Endothelial cell of hepatic sinusoid (primary cell): Measurements from ENCODE around the gene PRIM2.
"Not testable (repeated sequence)": the region's sequence is repeated elsewhere in the genome, so short reads cannot be mapped to it uniquely, and the experiment has no call there.

Experiments used
- in situ Hi-C: cut with HindIII; loops from 2 replicates; pipeline ENCODE4 v1.10.0; 2017; ENCODE audit warnings: low sequenced_read_pairs

PRIM2 gene

DNA sequence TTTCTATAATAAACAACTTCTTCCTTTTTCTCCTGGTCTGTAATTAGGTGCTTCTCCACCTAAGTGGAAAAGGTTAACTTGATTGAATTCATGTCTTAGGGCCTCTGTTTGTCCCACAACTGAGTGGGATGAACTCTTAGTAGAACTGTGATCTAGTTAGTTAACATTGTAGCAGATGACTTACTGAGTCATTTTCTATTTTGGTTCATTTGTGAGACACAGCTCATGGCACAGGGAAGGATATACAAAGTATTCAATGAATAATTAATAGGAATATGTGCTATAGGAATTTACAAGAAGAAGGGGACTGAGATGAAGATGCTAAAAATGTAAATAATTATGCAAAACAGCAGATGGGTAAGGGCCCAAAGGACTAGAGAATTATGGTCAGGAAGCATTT is 124.7 kb downstream of the PRIM2 start:
- in situ Hi-C loops = not testable (repeated sequence)

GRCh38 chr6:57443181-57443580 is 125.8 kb downstream of the PRIM2 start:
- in situ Hi-C loops = not testable (repeated sequence)

DNA sequence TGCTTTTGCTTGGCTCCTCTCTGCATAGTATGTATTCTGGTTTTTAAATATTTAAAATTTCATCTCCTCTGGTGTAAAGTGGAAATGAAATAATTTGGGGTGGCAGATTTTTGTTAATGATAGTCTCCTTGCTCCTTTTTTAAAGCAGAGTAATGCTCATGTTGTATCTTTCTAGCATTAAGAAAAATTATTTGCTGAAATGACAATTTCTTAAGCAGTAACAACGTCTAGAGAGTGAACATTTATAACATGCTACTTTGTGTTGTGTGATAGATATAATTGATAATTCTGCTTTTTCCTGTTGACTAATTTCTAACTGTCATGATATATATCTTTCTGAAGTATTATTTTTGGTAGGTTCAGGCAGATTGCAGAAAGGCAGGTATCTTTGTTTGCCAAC is 127.4 kb downstream of the PRIM2 start:
- in situ Hi-C loops = not testable (repeated sequence)

- in situ Hi-C loops = not testable (repeated sequence)
These were observed 127.9 kb downstream of the PRIM2 start for GRCh38 chr6:57445379-57445778.

DNA sequence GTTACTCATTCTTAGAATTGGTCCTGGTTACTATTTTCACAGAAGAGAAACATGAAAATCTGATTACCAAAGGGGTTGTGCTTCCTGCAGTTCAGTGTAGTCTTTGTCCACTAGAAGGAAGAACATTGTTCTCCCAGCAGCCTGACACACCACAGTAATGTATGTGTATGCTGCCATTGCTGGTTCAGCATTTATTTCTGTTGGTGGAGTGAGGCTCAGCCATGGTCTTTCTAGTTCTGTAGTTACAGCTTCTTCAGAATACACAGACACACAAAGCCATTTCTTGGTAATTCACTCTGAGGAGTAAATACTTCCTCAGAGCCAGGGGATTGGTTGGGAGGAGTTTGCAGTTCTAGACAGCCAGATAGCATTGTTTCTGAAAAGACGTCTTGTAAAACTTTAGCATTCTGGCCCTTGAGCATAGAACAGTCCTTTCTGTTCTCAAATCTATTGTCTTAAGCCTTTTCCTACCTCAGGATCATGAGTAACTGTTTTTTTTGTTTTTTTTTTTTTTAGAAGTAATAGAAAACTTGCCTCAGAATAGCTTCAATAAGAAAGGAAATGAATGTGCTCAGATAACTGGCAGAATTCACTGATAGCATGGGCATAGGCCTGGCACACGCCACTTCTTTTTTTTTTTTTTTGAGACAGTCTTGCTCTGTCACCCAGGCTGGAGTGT is 128.5 kb downstream of the PRIM2 start:
- in situ Hi-C loops = not testable (repeated sequence)

DNA sequence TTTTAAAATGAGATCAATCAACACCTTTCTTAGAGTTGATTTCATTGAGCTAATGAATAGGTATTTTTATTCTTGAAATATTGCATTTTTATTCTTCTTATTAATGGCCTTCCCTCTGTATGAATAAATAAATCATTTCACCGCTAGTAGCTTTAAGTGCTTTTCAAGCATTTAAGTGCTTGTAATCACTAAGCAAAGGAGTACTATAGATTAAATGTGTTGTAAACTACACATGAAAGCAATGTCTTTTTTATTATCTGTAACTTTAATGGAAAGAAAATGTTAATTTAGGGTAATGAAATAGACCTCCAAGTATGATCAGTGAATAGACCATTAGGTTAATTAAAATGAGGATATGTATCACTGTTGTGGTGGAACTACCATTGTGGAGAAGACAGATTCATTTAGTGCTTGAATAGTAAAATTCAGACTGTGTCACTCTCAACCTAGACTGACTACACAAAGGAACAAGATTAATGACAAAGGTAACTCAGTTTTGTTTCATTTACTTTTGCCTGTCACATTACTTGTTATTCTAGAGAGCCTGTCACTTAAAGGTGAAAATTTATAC is 132.2 kb downstream of the PRIM2 start:
- in situ Hi-C loops = not testable (repeated sequence)

DNA sequence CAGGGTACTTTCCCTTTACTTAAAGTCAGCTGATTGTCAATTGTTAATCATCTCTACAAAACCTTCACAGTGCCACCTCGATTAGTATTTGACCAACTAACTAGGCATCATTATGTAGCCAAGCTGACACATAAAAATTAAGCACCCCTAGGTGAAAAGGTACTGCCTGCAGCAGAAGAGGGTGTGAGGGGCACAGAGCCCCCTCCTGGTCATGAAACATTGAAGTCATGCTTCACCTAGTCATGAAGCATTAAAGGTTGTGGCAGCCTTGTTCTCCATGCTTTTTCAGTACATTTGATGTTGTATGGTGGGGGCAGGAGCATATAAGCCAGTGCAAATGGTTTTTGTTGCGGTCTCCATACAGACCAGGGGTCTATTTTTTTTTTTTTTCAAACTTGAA is 142.4 kb downstream of the PRIM2 start:
- in situ Hi-C loops = not testable (repeated sequence)

DNA sequence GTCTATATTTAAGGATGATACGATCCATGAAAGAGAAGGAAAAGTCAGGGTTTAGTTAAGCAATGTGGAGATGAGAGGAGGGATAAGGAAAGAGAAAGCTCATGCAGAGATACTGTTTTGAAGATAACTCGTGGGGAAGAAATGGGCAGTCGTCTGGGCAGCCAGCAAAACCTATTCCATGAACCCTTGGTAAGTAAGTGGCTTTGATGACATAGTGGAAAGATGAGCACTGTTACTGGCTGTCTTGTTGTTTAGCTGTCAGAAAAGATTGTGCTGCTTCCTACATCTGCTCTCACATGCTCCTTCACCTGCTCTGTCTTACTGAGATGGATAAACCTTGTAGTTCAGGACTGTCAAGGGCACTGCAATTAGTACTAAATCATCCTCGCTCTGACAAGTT is 143.6 kb downstream of the PRIM2 start:
- in situ Hi-C loops = not testable (repeated sequence)

DNA sequence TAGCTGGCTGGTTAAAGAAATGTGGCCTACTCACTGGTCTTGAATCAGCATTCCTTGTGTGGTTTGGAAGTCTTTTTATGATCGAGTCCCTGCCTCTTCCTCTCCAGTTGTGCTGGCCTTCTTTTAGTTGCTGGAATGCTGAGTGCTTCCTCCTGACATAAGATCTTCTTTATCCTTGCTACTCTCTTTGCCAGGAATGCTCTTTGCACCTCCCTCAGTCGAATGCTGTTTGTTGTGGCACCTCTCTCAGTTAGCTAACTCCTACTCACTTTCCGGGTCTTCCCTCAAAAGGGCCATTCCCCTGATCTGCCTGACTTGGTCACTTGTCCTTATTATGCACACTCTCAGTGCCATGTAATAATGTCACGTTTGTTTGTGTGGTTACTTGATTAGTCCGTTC is 146.4 kb downstream of the PRIM2 start:
- in situ Hi-C loops = not testable (repeated sequence)

- in situ Hi-C loops = not testable (repeated sequence)
These were observed 148.5 kb downstream of the PRIM2 start for GRCh38 chr6:57465968-57466367.

DNA sequence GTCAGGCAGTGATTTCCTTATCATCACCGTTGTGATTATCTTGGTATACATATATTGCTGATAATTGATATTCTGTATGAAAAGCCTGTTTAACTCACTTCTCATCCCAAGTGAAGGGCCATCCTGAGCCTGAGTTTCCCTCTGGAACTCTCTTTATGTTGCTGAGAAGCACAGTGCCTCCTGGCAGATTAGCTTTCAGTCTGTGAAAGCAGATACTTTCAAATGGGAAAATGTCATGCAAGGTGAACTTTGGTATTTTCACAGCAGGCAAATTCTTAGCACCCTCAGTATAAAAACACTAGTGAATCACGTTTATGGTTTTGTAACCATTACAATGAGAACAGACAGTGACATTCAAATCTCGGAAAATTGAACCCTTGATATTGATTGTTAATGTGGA is 151.6 kb downstream of the PRIM2 start:
- in situ Hi-C loops = no loop called here

- in situ Hi-C loops = not testable (repeated sequence)
These were observed 152.7 kb downstream of the PRIM2 start for GRCh38 chr6:57470148-57470547.

DNA sequence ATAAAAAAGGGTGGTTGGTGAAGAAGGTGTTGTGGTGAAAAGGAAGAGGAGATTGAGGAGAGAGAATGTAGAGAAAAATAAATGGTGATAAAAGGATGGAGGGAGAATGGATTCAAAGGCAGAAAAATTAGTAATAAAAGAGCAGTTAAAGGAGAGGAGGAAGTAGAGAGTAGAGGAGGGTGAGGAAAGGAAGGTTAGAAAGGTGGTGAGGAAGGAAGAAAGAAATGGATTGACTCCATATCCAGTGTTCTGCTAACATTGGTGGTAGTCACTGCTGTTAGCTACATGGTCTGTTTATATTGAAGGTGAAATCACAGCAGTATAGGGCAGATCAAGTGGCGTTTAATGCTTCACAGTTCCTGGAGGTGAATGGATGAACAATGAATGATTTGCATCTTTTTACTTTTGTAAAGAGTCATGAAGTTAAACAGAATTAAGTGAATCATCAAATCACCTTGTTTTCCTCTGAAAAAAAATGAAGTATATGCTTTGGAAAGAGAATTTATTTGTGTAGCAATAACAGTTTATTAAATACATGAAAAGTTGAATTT is 154.0 kb downstream of the PRIM2 start:
- in situ Hi-C loops = not testable (repeated sequence)

- in situ Hi-C loops = not testable (repeated sequence)
These were observed 155.5 kb downstream of the PRIM2 start for GRCh38 chr6:57472861-57473362.

DNA sequence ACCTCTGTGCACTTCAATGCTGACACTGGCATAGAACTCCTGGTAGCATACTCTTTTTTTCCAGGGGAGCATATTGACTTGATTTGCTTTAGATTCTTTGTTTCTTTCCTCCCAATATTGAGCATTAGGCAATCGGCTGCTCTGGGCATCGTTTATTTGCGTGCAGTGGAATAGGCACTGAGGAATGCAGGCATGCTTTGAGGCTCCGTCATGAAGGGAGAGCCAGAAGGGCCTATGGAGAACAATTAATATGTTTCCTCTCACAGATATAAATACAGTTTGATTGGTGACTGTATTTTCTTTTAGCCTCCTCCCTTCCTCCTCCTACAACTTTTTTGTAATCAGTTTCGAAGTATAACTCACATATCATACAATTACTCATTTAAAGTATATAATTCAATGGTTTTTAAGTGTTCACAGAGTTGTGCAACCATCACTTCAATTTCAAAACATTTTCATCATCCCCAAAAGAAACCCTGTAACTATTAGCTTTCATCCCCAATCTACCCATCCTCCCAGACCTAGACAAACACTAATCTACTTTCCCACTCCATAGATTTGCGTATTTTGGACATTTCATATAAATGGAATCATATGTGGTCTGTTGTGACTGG is 157.5 kb downstream of the PRIM2 start:
- in situ Hi-C loops = not testable (repeated sequence)

GRCh38 chr6:57475656-57476055 is 158.2 kb downstream of the PRIM2 start:
- in situ Hi-C loops = not testable (repeated sequence)

DNA sequence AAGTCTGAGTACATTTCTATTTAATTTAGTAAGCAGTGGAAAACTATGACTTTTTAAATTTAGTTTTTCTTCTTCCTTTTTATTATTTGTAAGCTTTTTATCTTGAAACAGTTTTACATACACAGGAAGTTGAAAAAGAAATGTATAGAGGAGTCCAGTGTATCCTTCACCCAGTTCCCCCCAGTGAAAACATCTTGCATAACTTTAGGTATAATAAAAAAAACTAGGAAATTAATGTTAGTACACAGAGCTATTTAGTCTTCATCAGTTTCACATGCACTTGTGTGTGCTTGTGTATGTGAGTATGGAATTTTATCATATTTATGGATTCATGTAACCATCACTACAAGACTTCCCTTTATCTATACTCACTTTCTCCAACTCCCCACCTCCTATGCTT is 162.8 kb downstream of the PRIM2 start:
- in situ Hi-C loops = not testable (repeated sequence)

DNA sequence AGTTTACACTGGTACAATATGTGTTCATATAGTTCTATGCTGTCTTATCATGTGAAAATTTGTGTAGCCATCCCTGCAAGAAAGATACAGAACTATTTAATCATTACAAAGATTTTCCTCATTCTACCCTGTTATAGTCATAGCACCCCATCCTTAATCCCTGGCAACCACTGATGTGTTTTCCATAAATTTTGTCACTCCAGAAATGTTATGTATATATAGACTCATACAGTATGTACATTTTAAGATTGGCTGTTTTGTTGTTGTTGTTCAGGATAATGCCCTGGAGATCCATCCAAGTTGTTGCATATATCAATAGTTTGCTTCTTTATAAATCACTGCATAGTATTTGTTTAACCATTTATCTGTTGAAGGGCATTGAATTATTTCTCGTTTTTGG is 163.7 kb downstream of the PRIM2 start:
- in situ Hi-C loops = not testable (repeated sequence)

DNA sequence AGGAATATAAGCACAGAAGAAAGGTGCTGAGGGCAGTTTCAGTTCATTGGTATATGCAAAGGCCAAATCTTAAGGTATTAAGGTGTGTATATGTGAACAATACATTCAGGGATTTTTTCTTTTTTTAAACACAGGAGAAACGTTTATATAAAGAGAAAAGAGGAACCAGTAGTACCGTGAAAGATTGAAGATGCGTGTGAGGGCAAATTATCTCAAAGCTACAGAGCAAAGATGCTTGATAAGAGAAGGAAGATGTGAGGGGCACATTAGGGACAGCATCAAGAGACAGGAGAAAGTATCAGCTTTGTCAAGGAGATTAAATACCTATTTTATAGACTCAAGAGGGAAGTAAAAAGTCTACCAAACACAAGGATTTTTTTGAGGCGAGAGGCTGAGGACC is 165.0 kb downstream of the PRIM2 start:
- in situ Hi-C loops = not testable (repeated sequence)

DNA sequence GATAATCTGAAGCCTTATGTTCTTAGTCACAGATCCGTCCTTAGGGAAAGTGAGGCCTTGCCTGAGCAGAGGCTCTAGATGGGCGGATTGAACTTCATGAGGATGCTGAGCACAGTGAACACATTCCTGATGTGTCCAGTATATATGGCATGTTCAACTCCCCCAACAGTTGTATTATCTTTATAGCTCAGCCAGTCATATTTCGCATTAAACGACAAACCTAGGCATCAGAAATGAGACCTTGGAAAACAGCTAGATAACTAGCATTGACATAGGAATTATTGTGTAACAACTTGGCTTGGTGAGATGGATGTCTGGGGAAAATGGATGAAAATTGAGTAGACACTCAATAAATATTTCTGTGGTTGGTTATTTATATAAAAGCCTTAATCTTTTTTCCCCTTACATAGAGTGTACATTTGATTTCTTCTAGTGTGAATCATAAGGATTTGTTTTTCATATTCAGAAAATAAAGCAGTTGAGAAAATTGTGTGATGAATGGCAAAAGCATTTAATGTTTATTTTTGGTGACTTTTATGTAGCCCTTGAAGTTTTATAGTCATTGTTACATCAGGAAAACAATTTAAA is 169.2 kb downstream of the PRIM2 start:
- in situ Hi-C loops = not testable (repeated sequence)

DNA sequence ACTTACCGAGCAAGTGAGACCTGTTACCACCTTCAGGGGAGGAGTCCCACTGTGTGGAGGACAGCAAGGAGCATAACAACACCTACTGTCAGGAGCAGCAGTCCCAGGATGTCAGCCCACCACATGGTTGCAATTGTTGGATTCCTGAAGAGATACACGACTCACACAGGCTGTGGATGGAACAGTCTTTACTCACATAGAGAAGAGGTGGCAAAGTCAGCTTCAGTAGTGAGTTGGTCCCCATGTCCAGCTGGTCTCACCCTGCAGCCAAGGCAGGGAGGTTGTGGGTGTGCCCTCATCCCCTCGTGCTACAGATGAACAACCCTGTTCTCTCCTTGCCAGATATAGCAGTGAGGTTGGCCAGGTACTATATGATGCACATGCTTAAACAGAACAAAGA is 171.1 kb downstream of the PRIM2 start:
- in situ Hi-C loops = not testable (repeated sequence)
